Activated CD4-positive, alpha-beta T cell treated with anti-CD3 and anti-CD28 coated beads, Interleukin-2, amount 50 U/mL, for 1 hour (primary cell): ENCODE results near the gene SDCCAG8.

Experiments used
- DNase-seq: peaks from one replicate; pipeline ENCODE4 v3.0.0-alpha.2; 2020

SDCCAG8 gene

GRCh38 chr1:243341074-243341473 is 85.2 kb downstream of the SDCCAG8 start:
- DNase-seq: no peak

GRCh38 chr1:243343970-243344937 is 88.4 kb downstream of the SDCCAG8 start:
- DNase-seq: no peak

GRCh38 chr1:243345205-243345604 is 89.4 kb downstream of the SDCCAG8 start:
- no peak for DNase-seq

- DNase-seq: no peak
These were observed 90.2 kb downstream of the SDCCAG8 start for GRCh38 chr1:243346016-243346415.

- no peak for DNase-seq
These were observed 90.6 kb downstream of the SDCCAG8 start for GRCh38 chr1:243346468-243346867.

- DNase-seq: no peak
These were observed 92.5 kb downstream of the SDCCAG8 start for GRCh38 chr1:243348331-243348730.

- DNase-seq: no peak
These were observed 93.3 kb downstream of the SDCCAG8 start for GRCh38 chr1:243349128-243349527.

- no peak for DNase-seq
These were observed 95.5 kb downstream of the SDCCAG8 start for GRCh38 chr1:243351337-243351736.

GRCh38 chr1:243354511-243355153 is 98.8 kb downstream of the SDCCAG8 start:
- DNase-seq: no peak

- DNase-seq: no peak
These were observed 108.0 kb downstream of the SDCCAG8 start for GRCh38 chr1:243363832-243364231.

- DNase-seq: no peak
These were observed 108.5 kb downstream of the SDCCAG8 start for GRCh38 chr1:243364330-243364729.

- DNase-seq: no peak
These were observed 109.0 kb downstream of the SDCCAG8 start for GRCh38 chr1:243364866-243365265.

GRCh38 chr1:243367314-243367713 is 111.5 kb downstream of the SDCCAG8 start:
- DNase-seq: no peak

GRCh38 chr1:243374412-243374811 is 118.6 kb downstream of the SDCCAG8 start:
- no peak for DNase-seq

- DNase-seq: no peak
These were observed 119.8 kb downstream of the SDCCAG8 start for GRCh38 chr1:243375596-243375995.

GRCh38 chr1:243378669-243379068 is 122.8 kb downstream of the SDCCAG8 start:
- no peak for DNase-seq

GRCh38 chr1:243379208-243379607 is 123.4 kb downstream of the SDCCAG8 start:
- no peak for DNase-seq

GRCh38 chr1:243379706-243380105 is 123.9 kb downstream of the SDCCAG8 start:
- DNase-seq: no peak

- DNase-seq: no peak
These were observed 132.4 kb downstream of the SDCCAG8 start for GRCh38 chr1:243388276-243388675.

GRCh38 chr1:243390162-243390791 is 134.4 kb downstream of the SDCCAG8 start:
- DNase-seq: no peak

- DNase-seq: no peak
These were observed 135.5 kb downstream of the SDCCAG8 start for GRCh38 chr1:243391355-243391754.

GRCh38 chr1:243393096-243393495 is 137.3 kb downstream of the SDCCAG8 start:
- DNase-seq: no peak

GRCh38 chr1:243394066-243394465 is 138.2 kb downstream of the SDCCAG8 start:
- DNase-seq: no peak
